ENCODE measurements around the gene DLGAP3.
"Not testable (repeated sequence)": the region's sequence is repeated elsewhere in the genome, so short reads cannot be mapped to it uniquely, and the experiment has no call there.

The DLGAP3 gene

GRCh38 chr1:34946211-34946610, 16.8 kb upstream of the DLGAP3 start:
- TF ChIP-seq CTCF (IDR thresholded peaks at IDR 0.05; ENCODE audit: insufficient read depth, low read depth, low read length, missing control alignments) = no peak
- DNase-seq (ENCODE audit: low read depth) = no peak
- no peak overlapping the region for H3K4me3 ChIP-seq (ENCODE audit: low read depth, low read length)

- not testable (repeated sequence) for H3K4me3 ChIP-seq (ENCODE audit: low read depth, low read length); DNase-seq (ENCODE audit: low read depth)
These were observed 12.3 kb upstream of the DLGAP3 start for GRCh38 chr1:34941798-34942197.

- no peak overlapping the region for H3K4me3 ChIP-seq (ENCODE audit: low read depth, low read length)
- TF ChIP-seq CTCF (IDR thresholded peaks at IDR 0.05; ENCODE audit: insufficient read depth, low read depth, low read length, missing control alignments) = no peak
- no peak for DNase-seq (ENCODE audit: low read depth)
These were observed 1.2 kb upstream of the DLGAP3 start for GRCh38 chr1:34930702-34931071.

GRCh38 chr1:34929853-34930701, 627 bp upstream of the DLGAP3 start:
- no peak for DNase-seq (ENCODE audit: low read depth)
- TF ChIP-seq CTCF (IDR thresholded peaks at IDR 0.05; ENCODE audit: insufficient read depth, low read depth, low read length, missing control alignments) = no peak
- H3K4me3 ChIP-seq (ENCODE audit: low read depth, low read length) = no peak overlapping the region

- peak; percentile 17 for DNase-seq (ENCODE audit: low read depth)
- H3K4me3 ChIP-seq (ENCODE audit: low read depth, low read length) = no peak overlapping the region
- TF ChIP-seq CTCF (IDR thresholded peaks at IDR 0.05; ENCODE audit: insufficient read depth, low read depth, low read length, missing control alignments) = no peak
These were observed 552 bp downstream of the DLGAP3 start for GRCh38 chr1:34928699-34929496.

- H3K4me3 ChIP-seq (ENCODE audit: low read depth, low read length) = no peak overlapping the region
- no peak for TF ChIP-seq CTCF (IDR thresholded peaks at IDR 0.05; ENCODE audit: insufficient read depth, low read depth, low read length, missing control alignments)
- DNase-seq (ENCODE audit: low read depth) = no peak
These were observed 1.3 kb downstream of the DLGAP3 start for GRCh38 chr1:34928066-34928696.

GRCh38 chr1:34927316-34927715, 2.1 kb downstream of the DLGAP3 start:
- H3K4me3 ChIP-seq (ENCODE audit: low read depth, low read length) = no peak overlapping the region
- no peak for DNase-seq (ENCODE audit: low read depth)
- no peak for TF ChIP-seq CTCF (IDR thresholded peaks at IDR 0.05; ENCODE audit: insufficient read depth, low read depth, low read length, missing control alignments)

All from GM12865 (cell line).